GM21529 (cell line): ENCODE data around the gene MFAP5.

ENCODE experiments used
- ATAC-seq: cut with Tn5 transposase; IDR thresholded peaks from one replicate; pipeline ENCODE4 v1.9.1; 2021; ENCODE audit not compliant: unreplicated experiment

The MFAP5 gene, protein sequence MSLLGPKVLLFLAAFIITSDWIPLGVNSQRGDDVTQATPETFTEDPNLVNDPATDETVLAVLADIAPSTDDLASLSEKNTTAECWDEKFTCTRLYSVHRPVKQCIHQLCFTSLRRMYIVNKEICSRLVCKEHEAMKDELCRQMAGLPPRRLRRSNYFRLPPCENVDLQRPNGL

DNA sequence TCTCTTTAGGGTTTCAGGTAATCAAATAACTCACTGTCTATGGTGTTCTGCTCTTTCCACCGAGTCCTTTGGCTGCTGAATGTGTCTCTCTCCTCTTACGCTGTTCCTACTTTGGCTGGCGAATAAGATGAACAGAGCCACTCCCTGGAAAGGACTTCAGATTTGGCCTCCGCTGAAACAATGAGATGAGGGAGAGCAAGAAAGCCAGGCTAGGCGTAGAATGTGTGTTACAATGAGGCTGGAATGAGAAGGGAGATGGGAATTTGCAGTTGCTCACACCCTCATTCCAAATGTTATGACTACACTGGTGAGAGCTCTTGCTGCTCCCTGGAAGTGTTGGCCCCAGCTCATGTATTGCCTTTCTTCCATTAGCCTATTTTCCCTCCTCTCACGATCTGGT, at the start of gene MFAP5:
Gene MFAP5 (minus strand): TSS at position 234 of the 400 bp plus-strand sequence. CDS start 722 bp downstream, outside the sequence.
- ATAC-seq: no peak

DNA sequence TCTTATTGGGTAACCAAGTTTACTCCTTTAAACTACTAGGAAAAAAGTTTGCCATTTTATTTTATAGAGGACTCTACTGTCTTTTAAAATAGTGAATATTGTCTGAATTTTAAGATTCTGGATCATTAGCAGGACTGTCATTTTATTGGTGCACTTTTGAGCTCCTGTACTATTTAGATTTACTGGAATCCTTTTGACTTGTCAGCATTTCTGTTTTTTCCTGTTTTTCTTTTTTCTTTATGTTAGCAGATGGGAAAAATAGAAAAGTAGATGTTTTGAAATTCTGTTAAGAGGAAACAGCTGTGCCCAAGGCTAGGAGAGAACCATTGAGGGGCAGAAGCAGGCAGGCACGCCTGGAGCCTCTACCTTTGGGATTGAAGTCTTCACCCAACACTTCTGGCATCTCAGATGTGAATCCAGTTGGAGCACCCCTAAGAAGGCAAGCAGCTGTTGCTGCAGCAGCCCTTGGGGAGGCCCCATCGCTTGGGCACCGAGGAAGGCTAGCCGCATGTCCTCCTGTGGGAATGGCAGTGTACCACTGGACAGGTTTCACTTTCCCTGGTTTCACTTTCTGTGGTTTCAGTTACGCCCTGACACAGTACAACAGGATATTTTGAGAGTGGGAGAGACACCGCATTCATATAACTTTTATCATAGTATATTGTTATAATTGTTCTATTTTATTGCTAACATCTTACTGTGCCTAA, 46.7 kb upstream of the MFAP5 start:
- no peak for ATAC-seq

DNA sequence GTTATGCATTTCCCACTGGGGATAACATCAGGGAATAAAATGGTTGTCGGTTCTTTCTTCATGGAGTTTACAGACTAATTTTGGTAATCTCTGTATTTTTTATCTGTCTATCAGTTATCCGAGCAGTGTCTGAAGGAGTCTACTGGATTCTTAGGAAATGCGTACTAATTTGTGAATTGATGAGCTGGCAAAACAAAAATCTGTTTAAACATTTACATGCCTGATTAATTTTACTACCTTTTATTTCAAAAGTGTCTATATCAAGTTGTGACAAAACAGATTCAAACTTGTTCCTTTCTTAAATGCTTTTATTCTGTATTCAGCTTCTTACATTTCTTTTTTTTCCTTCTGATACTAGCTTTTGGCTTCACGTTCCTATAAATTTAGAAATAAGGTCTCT, 39.5 kb upstream of the MFAP5 start:
- no peak for ATAC-seq

DNA sequence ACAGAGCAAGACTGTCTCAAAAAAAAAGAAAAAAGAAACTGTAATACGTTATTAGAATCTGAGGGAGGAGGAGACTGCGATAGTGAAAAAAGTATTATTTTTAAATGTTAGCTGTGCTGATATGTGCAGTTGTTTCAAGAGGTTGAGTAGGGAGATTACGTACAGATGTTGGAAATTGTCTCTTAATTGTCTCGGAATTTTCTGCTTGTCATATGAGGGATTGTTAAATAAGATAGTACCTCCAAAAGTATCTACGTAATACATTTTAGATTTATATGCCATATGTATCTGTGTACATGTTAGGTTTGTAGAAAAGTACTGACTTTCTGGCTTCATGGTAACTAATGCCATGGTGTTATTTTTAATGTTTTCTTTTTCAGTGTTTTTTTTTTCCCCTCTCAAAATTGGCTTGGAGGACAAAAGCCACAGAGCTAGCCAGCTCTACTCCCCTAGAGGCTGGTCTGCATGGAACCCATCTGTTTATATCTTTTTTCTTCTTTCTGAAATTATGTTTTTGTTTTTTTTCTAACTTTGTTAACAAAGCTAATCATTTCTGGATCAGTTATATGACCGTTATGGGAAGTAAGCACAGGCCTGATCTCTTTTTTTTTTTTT, 38.5 kb upstream of the MFAP5 start:
- no peak for ATAC-seq

DNA sequence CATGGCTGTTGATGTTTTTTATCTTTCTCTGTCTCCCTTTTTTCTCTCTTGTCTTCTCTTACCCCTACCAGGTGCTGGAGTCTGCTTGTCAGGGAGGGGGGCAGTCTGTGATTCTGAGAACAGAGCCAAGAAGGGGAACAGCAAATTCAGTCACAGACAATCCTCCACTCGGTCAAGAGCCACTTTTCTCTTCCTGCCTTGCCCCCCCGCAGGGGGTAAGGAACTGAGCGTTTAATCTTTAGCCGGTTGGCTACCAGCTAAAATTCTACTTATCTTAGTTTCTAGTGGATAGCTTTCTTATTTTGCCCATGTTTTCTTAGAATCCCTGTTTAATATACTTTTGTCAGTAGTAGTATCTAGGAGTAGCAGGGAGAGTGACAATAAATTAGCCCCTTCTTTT, 37.1 kb upstream of the MFAP5 start:
- ATAC-seq: no peak

DNA sequence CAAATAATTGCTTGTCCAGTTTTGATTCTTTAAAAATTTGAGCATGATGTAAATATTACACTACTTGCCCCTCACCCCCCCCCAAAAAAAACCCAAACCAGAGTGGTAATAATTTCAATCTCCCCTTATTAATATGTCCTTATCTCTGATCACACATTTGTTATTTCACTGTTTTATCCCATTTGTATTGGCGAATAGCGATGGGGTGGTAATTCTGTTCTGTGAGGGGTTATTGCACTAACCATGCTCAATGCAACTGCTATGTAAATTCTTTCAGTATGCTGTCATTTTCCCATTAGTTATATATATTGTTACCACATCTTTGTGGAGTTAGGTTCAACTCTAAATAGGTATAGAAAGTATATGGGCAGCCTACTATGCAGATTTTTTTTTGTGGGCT, 36.3 kb upstream of the MFAP5 start:
- ATAC-seq: no peak

DNA sequence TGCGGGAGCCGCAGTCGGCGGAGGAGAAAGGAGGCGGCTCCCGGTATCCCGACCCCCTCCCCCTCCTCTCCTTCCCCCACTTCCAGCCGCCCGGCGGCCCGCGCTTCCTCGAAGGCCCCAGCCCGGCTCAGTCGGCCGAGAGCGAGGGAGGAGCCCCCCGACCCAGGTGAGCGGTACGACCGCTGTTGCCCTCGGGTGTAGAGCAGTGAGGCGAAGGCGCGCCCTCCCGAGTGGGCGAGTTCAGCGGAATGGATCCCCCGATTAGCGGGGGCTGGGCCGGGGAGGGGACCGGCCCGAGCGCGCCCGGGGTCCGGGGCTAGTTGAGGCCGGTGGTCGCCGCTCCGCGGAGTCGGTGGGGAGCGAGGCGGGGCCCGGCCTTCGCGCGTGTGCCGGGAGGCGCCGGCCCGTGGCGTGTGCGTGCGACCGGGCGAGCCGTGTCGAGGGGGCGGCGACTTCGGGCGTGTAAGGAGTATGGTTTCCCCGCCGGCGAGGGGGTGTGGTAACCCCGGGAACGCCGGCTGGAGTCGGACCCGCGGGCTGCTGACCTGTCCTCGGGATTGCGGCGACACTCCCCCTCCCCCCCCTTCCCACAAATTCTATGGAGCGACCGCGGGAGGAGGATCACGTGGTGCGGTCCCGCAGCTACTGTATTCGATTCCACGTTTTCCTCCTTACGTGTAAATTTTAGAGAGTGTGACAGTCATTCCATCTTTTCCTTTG, 35.7 kb upstream of the MFAP5 start:
- peak; percentile 35 for ATAC-seq

DNA sequence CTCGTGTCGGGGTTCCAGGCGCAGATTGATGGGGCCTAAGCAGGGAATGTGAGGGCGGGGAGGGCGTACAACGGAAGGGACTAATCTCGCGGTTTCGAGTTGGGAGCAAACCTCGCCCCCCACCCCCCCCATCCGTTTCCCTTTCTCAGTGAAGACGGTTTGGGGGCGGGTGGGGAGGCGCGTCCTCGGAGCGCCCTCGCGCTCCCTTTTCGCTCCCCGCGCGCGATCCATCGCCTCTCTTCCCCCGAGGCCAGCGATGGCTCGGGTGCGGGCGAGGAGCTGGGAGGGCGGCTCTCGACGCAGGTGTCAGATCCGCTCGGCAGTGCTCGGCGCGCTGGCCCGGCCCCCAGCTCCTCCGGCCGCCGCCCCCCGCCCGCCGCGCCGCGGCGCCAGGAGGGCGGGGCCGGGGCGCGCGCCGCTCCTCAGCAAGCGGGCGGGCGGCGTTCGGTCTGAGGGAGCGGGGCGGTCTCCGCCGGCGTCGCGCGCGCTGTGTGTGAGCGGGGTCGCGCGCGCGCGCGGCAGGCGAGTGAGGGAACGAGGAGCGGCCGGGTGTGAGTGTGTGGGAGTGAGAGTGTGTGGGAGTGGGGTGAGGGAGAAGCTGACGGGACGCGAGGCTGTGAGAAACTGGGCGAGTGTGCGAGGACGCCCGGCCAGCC, 35.0 kb upstream of the MFAP5 start, which contains the start of gene RIMKLB:
Gene RIMKLB (plus strand): TSS at position 516 of the 656 bp plus-strand sequence. CDS start 15,876 bp downstream, outside the sequence.
- peak; percentile 78 for ATAC-seq

DNA sequence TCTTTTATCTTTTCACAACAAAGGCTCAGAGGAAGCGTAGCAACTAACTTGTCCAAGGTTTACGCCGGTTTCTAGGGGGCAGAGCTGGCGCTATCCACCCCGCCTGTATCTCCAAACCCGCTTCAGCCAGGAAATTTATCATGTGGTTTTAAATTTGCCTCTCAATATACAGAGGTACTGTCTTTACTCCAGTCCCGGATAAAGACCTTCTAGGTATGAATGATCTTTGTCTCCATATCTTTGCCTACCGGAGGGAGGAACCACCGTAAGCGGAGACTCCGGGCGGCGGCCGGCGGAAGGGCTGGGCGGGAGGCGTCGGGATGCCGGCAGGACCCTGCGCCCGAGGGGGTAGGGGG, 34.5 kb upstream of the MFAP5 start:
- peak; percentile 21 for ATAC-seq

DNA sequence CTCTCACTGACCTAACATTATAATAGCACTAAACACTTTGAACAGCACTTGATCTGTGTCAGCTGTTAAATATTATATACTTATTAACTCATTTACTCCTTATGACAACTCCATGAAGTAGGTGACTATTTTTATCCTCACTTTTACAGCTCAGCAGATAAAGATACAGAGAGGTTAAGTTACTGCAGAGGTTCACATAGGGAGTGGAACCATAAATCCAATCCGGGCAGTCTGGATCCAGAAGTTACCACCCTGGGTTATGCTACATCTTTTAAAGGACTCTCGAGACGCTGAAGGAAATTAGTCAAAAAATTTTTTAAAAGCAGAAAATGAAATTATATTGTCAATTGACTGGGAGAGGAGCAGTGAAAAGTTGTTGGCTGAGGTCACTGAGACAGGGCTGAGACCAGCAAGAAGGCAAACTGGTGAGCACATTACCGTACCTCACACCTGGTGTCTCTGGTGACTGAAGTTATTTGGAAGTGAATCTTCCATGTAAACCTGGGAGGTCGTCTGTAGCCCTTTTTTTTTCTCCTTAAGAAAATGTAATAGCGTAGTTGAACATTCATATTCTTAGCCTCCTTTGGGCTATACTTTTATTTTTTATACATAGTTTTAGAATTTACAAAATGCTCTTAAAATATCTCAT, 33.9 kb upstream of the MFAP5 start:
- no peak for ATAC-seq

DNA sequence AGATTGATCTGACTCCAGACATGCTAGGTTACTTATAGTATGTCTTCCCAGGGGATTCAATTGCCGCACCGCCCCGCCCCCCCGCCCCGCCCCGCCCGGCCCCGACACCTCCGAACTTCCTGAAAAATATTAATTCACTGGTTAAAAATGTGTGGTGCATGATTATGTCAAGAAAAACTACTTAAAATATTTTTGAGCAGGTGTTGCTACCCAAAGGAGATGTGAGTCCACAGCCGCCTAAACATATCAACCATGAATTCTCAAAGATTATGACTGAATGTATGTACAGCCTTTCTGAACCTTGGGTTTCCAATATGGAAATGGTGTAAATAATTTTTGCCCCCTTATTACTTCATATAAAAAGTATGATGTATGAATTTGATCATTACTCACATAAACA, 32.5 kb upstream of the MFAP5 start:
- ATAC-seq: no peak

DNA sequence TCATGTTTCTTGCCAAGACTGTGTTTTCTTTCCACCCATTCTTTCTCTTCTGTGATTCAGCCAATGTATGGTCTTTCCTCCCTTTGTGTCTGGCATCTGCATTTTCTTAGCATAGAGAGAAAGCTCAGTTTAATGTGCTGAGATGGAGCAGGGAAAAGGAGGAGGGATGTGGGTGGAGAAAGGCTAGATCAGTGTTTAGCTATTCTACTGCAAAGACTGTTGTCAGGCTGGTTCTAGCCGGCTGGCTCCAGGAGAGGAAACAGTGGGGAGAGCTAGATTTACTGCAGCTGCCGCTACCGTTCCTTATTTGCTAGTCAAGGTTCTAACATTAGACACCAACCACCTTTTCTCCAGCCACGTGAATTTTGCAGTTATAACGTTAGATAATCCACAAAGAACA, 29.9 kb upstream of the MFAP5 start:
- no peak for ATAC-seq

DNA sequence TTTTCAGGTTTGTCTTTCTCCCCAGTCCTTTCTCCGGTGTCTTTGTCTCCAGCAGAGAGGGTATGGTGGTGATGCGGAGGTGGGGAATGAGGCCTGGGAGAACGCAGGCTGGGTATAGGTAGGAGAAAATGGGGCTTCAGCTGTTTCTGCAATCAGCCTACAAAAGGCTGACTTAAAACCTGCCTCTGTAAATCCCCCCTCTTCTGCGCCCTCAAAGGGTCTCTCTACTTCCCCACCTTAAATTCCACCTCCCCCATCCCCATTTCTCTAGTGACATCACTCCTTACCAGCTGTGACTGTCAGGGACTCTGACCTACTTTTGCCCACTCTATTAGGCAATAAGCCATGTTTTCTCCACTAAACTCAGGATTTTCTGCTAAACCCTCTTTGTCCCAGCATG, 27.1 kb upstream of the MFAP5 start:
- no peak for ATAC-seq

DNA sequence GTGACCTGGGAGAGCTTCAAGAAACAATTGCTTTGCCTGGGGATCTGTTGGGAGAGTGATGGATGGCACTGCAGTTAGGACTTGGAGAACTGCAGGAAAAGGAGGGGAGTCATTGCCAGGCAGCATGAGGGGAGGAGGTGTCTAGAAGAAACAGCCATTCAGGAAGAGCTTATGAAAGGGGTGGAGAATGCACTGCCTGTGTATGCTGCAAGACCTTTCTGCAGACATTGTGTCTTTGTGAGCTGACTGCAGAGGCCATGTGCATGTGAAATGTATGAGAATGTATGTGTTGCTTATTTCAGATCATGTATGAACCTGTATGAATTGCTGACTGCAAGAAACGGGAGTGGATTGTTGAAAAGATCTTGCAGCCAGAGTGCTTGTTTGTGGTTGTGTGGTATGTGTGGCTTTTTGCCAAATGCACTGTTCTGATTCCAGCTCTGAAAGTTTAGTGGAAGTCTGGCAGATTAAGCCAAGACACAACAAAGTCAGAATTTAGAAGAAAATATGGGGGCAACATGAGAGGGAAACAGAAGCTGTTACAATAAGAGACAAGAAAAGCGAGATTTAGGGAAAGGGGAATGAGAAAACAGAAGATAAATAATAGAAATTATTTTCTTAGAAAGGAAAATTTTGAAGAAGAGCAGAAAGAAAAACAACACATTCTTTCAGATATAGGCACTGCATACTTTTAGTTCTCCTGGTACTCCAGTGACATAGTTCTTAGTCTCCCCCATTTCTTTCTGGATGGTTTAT, 25.4 kb upstream of the MFAP5 start:
- ATAC-seq: no peak

DNA sequence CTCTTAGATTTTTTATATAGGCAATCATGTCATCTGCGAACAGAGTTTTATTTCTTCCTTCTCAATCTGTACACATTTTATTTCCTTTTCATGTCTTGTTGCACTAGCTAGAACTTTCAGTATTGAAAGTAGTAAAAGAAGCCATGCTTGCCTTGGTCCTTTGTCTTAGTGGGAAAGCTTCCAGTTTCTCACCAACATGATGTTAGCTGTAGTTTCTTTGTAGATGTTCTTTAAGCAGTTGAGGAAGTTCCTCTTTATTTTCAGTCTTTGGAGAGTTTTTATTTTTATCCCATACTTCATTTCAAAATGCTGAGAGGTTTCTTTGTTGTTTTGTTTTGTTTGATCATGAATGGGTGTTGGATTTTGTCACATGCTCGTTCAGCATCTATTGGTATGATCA, 22.4 kb upstream of the MFAP5 start:
- ATAC-seq: no peak

DNA sequence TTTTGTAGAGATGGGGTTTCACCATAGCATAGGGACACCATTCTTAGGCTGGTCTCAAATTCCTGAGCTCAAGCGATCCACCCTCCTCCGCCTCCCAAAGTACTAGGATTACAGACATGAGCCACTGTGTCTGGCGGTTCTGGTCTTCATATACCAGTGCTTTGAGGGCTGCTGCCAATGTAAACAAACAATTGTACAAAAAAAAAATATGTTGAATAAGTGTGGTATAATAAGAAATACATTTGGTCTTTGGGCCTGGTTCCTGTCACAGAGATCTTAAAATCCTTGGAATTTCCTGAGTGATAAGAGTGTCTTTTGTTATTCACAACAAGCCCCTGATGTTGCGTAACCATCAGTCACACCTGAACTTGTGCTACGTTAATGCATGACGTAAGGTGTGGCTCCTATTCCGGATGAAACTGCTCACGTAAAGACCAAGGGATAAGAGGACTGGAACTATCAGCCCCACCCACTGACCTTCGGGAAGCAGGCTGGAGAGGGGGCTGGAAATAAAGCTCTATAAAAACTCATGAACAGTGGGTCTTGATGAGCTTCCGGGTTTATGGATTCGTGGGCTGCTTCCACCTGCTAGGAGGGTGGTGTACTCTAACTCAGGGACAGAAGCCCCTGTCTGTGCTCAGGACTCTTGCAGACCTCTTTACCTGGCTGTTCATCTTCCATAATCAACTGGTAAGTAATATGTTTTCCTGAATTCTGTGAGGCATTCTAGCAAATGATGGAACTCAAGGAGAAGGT, 18.7 kb upstream of the MFAP5 start:
- ATAC-seq: no peak

DNA sequence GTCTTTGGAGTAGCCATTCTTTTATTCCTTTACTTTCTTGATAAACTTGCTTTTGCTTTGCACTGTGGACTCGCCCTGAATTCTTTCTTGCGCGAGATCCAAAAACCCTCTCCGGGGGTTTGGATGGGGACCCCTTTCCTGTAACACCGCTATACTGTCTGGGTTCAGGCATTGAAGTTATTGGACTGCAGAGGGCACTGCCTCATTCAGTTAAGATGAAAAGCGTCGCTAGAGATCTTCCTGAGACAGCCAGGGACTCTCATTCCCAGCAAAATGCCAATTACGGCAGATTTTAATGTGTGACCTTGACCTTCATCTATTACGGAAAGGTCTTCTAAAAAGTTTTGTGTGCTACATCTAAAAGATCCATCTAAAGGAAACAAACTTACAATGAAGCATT, 17.9 kb upstream of the MFAP5 start:
- ATAC-seq: no peak

DNA sequence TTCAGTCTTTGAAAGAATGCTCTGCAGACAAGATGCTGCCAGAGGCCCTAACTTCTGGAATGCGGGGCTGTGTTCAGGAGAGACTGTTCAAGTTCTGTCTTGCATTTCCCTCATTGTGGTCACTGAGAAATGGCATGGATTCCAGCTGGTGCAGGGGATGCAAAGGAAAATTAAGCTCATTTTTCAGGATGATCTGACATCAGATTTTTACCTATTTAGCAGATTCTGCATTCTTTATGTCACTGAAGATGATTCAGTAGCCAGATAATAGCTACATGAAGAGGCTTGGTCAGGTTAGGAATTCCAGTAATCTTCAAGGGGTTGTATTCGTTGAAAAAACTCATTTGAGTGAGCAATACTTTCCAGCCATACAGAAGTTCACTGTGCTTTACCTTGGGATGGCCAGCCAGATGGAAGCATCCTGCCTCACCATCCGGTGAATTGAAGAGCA, 16.1 kb upstream of the MFAP5 start:
- ATAC-seq: no peak

DNA sequence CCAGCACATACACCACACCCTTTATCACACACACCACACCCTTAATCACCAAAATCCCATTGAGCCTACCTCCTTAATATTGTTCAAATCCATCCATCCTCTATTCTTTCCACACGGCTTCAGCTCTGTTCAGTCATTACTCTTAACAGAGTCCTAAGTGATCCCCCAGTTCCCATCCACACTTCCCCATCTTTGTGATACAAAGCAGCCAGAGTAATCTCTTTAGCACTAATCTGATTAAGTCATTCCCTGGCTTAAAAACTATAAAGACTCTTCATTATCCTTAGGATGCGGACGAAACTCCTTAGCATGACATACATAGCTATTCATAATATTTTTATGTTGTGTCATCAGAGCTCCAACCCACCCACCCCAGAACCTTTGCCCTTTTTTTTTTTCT, 14.7 kb upstream of the MFAP5 start:
- no peak for ATAC-seq
